Stomach (tissue), 4 donors: ENCODE results near the gene NPIPB8.

Experiments
- EP300 ChIP-seq: sonication (generic); formaldehyde crosslinking; IDR thresholded peaks from one replicate; pipeline ENCODE4 v1.6.1; 2017; ENCODE audit warnings: antibody characterized with exemption
- POLR2A ChIP-seq, 4 donors: fragments of 450-650 bp; IDR thresholded peaks; one replicate each; pipeline ENCODE4 v1.6.1; 2016; ENCODE audit warnings: antibody characterized with exemption in 4 of 4, control low read depth in 2 of 4, mild to moderate bottlenecking in 1 of 4, moderate library complexity in 1 of 4
- TF ChIP-seq, protein P1 (sequence below), 7 experiments: fragments of 450-650 bp in 4 of 7; fragments of 200-600 bp in 3 of 7; sonication (generic) in 3 of 7; IDR thresholded peaks; one replicate each; pipeline ENCODE4 v1.5.1; 2016 to 2019; ENCODE audit warnings: antibody characterized with exemption in 7 of 7, control low read depth in 2 of 7, mild to moderate bottlenecking in 1 of 7

DNA sequence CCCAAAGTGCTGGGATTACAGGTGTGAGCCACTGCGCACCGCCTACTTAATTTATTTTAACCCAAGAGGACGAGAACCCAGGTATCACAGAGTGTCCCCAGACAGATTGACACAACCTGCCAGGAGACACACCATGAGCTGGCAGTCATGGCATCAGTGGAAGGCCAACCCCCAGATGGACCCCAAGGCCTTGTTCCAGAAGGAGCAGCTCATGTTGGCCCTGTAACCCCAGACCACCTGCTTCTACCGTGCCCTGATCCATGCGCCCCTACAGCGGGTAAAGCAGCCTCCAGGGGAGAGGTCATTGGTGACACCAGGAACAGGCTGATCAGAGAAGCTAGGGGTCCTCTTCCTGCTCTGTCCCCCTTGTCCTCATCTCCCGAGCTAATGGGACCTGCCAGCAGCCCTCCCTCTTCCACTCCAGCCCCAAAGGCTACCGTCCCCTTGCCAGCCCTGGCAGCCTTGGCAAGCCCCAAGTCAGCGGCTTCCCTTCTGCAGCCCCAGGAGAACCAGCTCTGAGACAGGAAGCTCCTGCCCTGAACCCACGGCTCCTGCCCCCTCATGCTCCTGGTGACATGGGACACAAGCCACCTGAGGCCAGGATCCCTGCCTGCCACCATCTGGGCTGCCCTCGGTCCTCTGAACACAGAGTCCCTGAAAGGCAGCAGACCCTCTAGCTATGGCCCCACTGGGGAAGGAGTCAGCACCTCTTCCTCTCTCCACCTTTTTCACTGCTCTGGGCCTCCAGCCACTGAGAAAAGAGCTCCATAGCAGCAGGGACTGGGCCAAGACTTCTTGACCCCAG, 34.3 kb upstream of the NPIPB8 start:
- TF ChIP-seq, protein P1, sequence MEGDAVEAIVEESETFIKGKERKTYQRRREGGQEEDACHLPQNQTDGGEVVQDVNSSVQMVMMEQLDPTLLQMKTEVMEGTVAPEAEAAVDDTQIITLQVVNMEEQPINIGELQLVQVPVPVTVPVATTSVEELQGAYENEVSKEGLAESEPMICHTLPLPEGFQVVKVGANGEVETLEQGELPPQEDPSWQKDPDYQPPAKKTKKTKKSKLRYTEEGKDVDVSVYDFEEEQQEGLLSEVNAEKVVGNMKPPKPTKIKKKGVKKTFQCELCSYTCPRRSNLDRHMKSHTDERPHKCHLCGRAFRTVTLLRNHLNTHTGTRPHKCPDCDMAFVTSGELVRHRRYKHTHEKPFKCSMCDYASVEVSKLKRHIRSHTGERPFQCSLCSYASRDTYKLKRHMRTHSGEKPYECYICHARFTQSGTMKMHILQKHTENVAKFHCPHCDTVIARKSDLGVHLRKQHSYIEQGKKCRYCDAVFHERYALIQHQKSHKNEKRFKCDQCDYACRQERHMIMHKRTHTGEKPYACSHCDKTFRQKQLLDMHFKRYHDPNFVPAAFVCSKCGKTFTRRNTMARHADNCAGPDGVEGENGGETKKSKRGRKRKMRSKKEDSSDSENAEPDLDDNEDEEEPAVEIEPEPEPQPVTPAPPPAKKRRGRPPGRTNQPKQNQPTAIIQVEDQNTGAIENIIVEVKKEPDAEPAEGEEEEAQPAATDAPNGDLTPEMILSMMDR (IDR thresholded peaks at IDR 0.05): no peak
- TF ChIP-seq EP300 (no peak), POLR2A (IDR thresholded peaks at IDR 0.05) (no peak)
